GM19452 (cell line): ENCODE results near the gene CTNNA3.

Experiments used
- ATAC-seq: cut with Tn5 transposase; IDR thresholded peaks from one replicate; pipeline ENCODE4 v1.9.1; 2021; ENCODE audit not compliant: unreplicated experiment

CTNNA3 gene

DNA sequence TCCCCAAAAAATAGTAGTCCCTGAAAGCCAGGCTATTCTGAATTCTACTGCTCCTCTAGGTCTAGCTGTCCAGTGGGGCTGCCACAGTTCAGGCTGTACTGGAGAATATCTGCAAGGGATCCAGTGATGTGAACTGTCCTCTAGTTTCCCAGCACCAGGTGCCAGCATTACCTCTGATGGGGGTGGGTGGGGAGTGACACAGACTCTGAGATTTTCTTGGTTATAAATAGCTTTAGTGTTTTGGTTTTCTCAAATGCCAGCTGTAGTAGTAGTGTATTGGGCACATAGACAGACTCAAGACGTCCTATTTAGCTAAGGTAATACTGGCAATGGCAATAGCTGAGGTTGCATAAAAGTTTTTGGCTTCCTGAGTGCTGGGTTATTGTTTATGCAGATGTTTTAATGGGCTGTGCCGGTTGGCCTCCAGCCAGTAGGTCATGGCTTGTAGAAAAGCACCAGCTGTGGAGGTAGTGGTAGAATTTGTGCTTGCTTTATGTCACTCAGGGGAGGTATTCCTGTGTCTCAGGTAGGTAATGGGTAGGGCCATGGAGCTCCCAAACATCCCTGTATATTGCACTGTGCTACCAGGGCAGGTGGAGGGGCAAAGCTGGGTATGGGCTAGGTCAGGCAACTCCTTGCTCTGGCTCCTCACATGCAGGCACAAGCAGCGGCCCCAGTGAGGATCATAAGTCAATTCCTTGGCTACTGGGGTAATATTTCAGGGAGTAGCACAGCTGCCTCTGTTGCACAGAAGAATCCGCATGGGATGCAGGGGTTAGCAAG lies 1108.9 kb downstream of the CTNNA3 start:
- no peak for ATAC-seq

DNA sequence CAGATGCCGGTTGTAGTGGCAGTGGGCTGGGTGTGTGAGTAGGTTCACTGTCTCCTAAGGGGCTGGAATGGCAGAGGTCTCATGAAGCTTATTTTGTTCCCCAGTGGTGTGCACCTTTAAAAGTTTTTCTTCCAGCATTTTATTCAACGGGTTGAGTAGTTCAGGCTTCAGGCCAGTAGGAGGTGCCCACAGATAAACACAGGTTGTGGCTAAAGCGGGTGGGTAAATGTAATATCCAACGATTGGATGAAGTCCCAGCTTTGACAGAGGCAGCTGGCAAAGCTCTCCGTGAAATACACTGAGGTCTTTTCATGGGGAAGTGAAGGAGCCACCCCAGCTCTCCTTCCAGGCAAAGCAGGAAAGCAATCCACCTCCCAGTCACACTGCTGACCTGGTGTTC lies 1109.9 kb downstream of the CTNNA3 start:
- no peak for ATAC-seq

DNA sequence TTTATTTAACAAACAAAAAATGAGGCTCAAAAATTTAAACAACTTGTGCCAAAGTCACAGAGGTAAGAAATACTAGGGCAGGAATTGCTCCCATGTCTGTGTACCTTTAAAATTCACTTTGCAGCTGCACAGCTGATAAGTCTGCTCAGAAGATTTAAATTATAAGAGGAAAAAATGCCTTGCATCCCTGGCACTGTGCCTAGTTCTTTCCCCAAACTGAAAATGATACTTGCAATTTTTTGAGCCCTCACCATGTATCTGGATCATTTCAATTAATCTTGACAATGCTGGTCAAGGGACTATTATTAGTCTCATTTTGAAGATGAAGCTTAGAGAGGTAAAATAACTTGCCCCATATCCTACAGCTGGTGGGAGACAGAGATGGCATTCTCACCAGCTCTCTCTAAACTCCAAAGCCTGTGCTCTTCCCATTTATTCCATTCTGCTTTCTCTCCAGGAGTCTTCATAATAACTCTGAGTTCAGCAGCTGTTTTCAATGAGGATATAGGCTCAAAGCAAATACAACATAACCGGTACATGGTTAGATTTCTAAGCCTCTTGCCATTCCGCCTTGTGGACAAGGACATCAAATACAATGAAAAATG lies 1120.6 kb downstream of the CTNNA3 start:
- ATAC-seq, result no peak

DNA sequence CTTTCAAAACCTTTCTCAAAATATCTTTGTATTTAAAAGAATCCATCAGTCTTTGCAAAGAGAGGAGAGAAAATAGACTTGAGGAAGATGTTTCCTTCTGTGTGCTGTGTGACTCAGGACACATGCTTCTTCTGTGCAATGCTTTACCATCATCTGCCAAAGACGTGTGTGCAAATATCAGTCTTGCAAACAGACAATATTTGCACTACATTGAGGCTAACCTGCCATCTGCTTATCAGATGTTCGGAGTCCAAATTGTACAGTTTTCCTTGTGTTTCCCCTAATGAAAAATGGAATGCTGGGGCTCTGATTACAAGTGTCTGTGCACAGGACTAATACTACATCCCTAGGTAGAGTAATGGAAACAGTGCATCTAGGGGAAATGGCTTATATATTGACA lies 1123.3 kb downstream of the CTNNA3 start:
- no peak for ATAC-seq

DNA sequence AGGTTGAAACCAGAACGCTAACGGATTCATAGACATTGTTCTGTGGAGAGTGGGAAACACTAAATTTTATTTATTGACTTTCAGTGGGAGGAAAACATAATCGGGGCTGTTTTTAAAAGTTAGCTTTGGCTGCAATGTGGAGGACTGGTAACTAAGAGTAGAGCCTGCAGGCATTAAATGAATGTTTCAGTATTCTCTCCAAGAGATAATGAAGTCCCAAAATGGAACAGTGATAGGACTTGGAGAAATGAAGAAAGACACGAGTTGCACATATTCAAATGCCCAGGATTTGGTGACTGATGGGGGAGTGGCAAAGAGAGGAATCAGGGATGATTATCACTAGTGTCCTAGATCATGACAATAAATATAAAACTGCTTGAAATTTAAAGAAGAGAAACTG lies 1130.0 kb downstream of the CTNNA3 start:
- no peak for ATAC-seq

DNA sequence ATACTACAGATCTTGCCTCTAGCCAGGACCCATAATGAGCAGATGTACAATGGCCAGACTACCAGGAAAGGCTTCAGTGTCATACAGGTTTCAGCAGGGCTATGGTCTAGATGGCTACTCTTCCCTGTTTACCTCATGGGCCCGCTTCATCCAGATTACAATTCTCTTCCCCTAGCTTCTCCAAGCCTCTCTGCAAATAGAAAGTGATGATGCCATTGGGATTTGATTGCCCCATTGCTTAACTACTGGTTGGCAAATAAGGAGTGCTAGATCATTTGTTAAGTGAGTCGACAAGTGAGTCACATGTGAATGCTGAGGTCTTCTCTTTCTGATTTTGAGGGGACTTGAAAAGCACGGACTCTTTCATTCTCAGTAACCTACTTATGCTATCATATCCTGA lies 1131.7 kb downstream of the CTNNA3 start:
- ATAC-seq, result no peak

DNA sequence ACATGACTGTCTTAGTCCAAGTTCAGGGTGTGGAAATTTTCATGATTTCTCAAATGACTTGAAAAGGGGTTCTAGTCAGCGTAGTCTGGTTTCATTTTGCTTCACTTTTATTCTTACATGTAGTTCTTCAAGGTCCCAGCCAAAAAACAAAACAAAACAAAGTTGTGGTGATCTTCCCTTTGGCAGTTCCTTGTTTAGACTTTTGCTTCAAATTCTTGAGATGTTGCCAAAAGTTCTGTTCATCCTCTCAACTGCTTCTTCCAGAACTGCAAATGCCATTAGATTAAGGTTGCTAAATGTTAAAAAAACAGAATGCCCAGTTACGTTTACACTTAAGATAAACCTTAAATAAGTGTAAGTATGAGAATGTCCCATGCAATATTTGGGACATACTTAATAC lies 1140.9 kb downstream of the CTNNA3 start:
- ATAC-seq, result no peak

DNA sequence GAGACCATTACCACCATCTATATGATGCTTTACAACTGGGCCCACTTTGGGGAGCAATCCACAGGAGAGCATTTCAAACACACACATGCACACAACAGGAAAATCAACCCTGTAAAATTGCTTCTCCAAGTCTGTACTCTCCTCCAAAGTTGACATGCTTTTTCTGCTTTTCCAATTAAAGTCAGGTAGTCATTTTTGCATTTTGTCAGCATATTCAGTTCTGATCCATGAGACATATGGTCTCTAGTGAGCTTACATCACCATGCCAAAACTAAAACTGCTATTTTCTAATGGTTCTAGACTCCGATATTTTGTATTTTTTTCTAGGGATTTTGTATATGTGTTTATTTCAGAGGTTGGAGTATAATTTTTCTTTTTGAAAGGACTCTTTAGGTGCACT lies 1143.7 kb downstream of the CTNNA3 start:
- no peak for ATAC-seq

DNA sequence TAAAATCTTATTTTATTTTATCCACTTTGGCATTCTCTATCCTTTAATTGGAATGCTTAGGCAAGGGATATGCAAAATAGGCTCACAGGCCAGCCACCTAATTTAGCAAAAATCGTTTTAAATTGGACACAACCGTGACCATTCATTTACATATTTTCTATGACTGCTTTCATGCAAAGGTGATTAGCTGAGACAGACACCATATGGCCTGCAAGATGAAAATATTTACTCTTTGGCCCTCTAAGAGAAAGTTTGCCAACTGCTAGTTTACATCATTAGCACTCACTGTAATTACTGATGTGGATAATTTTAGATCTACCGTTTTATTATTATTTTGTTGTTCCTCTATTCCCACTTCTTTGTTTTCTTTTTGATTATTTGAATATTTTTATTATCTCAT lies 1145.6 kb downstream of the CTNNA3 start:
- no peak for ATAC-seq

DNA sequence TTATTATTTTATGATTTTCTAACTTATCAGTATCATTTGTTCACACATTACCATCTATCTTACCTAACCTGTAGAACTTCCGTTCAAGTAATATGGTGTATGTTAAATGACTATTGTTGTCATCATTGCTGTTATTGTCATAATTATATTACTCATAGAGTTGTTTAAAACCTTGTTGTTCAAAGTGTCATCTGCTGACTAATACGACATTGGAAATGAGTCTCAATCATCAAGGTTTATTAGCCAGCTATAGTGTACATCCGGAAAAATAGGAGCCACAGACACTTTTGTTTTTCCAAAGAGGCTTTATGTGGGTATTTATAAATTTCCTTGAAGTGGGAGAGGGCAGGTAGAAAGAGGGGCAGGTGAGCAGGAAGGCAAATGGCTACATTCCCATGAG lies 1157.1 kb downstream of the CTNNA3 start:
- ATAC-seq, result no peak

DNA sequence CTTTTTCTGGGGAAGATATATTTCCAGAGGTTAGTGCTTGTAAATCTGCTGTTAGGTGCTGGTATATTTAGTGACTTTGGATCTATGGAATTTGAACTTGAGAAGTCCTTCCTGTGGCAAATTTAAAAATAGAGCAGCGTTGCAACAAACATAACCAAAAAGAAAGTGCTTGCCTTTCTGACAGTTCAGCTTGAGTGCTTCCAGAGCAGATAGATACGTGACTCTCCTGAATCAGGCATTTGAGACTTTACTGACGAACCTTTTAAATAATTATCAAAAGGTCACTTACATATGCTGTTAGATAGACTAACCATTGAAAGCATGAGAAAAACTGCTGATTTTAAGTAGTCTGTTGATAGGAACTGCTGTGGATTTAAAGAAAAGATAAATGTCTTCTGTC lies 1157.6 kb downstream of the CTNNA3 start:
- ATAC-seq, result no peak

DNA sequence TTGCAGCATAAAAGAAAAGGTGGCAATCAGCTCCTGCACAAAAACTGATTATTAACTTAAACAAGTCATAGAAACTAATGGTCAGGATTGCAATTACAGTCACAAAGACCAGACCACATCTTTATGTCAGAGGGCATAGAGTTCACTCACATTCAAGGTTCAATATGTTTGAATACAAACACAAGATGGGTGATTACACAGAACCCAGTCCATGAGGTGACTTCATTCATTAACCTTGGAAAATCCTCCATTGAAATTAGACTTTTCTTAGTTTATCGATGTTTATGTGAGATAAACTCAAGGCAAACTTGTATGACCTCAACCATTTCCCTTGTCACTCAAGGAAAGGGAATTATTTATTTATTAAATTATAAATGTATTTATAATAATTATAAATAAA lies 1158.8 kb downstream of the CTNNA3 start:
- ATAC-seq, result no peak

DNA sequence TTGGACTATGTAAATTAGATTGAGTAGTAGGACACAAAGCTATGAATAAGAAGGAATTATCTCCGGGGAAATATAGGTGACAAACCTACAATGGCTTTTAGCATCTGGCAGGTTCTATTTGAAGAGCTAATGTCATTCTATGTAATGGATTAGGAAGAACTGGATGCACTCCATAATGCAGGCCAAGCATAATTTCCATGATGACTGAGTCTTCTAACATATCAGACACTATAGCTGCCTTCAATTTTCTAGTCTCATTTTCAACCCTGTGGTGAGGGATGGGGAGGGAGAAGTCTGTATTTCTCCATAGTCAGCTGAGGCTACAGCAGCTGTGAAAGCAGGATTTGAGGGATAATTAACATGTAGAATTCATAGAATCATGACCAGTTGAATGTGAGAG lies 1160.6 kb downstream of the CTNNA3 start:
- ATAC-seq, result no peak

DNA sequence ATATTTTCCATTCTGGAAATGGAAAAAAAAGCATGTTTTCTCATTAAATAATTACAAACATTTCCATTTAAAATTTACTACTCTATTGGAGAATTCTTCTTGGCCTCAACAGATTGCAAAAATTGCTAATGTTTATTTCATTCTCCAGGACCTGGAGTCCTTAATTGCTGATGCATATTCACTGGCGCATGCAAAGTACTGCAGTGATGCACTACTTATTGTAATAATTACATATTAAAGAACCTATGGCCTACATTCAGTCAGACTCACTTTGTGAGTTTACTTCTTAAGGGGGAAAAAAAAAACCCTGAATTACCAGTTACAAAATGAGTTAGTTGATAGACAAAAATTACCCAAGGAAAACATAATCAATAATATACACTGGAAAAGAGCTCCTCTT lies 1161.1 kb downstream of the CTNNA3 start:
- ATAC-seq, result no peak

DNA sequence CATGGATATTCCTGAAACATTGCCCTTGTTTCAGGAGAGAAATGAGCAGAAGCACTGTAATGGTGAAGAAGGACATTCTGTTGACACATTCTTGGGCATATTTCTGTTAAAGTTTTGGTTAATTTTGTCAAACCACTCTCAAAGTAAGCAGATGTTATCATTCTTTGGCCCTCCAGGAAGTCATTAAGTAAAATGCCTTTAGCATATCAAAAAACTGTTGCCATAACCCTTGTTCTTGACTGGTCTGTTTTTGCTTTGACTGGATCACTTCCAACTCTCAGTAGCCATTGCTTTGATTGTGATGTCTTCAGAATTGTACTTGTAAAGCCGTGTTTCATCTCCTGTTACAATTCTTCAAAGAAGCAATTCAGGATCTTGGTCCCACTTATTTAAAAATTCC lies 1174.5 kb downstream of the CTNNA3 start:
- no peak for ATAC-seq

DNA sequence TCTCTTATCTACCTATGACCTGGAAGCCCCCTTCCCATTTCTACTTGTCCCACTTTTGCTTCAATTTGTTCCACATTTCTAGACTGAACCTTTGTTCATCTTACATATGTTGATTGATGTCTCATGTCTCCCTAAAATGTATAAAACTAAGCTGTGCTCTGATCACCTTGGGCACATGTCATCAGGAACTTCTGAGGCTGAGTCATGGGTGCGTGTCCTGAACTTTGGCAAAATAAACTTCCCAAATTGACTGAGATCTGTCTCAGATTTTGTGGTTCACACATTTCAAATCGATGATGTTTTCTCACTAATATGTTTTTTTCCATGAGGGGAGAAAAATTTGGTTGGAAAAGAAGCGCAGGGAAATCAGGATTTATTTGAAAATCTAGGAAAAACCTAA lies 1176.4 kb downstream of the CTNNA3 start:
- no peak for ATAC-seq

DNA sequence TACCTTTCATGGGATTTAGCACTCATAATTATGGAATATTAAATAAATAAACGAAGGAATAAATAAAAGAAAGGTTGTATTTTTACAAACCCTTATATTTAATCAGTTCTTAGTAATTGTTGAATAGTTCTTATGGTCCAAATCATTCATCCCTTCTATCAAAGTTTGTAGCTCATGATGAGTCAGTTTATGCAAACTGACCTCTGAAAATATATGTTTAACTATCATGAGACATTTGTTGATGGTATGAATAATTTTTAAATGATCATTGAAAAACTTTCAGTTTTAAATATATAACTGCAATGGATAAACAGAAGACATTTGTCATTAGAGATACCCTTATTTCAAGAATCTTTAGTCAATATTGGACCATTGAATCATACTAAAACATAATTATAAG lies 1181.3 kb downstream of the CTNNA3 start:
- no peak for ATAC-seq

DNA sequence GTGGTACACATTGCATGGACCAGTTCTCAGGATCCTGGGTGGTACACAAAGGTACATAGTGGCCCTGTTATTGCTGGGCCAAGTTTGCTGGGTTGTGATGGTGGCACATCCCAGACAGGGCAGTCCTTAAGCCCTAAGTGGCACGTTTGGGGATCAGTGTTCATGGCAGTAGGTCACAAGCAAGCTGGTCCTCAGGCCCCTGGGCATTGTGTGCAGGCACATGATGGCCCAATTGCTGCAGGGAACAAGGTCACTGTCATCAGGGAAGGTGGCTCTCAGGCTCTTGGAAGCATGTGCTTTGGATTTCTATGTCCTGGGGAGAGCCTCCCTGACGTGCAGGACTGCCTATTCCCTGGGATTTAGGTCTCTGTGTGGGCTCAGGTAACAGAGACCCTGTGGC lies 1182.5 kb downstream of the CTNNA3 start:
- no peak for ATAC-seq

DNA sequence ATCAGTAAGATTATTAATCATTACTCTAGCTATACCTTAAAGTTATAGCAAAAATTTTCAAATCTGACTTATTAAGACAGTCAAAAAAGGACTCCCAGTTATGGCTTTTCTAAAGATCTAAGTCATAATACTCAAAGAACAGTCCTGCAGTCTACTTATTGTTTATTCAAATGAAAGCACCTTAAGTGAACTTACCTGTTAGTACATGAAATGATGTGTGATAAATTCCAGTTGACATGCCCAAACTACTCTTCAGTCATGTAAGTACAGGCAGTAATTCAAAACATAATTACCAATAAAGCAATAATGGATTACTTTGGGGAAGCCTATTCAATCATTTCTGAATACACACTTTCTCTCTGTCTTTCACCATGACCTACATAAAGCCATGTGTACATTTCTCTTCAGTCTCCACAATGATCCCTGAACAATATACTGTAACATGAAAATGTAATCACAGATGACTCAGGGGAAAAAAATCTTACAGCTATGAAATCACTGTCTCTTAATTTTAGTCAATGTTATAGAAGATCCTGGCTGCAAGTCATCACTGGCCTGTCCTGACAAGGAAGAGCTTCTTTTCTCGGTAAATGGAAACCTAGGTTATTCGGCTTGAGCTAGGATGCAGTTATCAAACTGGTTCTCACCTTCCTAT lies 1190.9 kb downstream of the CTNNA3 start:
- no peak for ATAC-seq

DNA sequence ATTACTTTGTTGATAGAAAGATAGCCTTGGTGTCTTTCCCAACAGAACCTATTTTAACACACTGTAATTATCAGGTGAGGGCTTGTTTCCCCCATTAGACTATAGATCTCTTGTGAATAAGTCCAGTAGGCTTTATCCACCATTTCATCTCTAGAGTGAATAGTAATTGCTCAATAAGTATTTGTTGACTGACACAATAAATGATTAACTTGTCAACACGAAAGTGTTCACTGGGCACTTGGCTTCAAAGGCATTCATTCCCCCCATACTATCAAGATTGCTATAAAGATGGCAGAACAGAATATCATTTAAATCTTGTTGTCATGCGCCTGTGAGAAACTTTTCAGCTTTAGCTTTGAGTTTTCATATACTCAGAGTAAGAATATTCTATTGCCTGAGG lies 1194.6 kb downstream of the CTNNA3 start:
- no peak for ATAC-seq

DNA sequence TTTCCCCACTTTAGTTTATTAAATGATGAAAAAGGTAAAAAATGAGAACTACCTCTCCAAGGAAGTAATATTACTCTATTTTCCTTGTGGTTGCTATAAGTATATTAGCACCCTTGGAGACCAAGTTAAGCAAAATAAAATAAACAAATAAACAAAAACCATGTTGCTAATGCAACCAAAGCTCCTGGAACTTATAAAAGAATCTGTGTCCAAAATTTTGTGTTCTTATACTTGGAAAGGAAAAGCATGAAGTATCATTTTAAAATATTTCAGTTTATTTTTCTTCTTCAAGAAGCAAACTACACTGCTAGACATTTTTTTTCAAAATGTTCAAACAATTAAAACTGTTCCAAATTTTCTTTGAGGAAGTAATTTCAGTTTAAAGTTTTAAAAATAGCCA lies 1212.0 kb downstream of the CTNNA3 start:
- ATAC-seq, result no peak

DNA sequence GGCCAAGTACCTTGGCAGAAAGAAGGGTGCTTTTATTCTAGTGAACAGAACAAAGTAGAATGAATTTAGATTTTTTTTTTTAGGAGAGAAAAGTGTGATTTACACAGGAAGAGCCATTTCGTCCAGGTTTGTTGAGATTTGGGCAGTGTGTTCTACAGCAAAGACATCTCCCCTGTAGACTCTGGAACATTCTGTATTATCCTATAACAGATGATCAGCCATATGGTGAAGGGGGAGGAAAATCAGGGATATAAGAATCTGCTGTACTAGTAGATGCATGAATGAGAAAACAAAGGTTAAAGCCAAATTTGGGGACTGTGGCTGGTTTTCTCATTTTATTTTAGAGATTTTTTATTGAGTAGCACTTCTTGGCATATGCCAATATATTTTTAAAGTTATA lies 1223.8 kb downstream of the CTNNA3 start:
- ATAC-seq, result no peak
